Left renal pelvis (tissue), 4 donors: ENCODE measurements around the gene OR2C1. TPM values are rescaled to one million over a fixed set of nuclear protein-coding genes. Genes with fewer than 3 reads are reported as not detected.
A peak's percentile ranks its signal among the peaks of the same experiment; 100 is the strongest.

Experiments
- DNase-seq, 4 donors: peaks; one replicate each; pipeline ENCODE4 v3.0.0-alpha.2; 2013; ENCODE audit warnings: low read depth in 4 of 4, low spot score in 3 of 4
- polyA plus RNA-seq, 4 donors: library from polyadenylated mRNA; unstranded; fragments of 120-200 nt; gene quantifications; one replicate each; pipeline ENCODE4 v1.2.1, GENCODE V29; 2013; ENCODE audit not compliant: insufficient read length in 4 of 4

The OR2C1 gene
- 1 to 10 TPM in 1 of 4 donors, under 1 TPM in 3; 0.31 to 1.0 (median 0.62) TPM for polyA plus RNA-seq

- DNase-seq, result no peak
Measured at GRCh38 chr16:3355589-3355988, at the start of gene OR2C1. TSS of gene OR2C1 (plus strand) at chr16:3355889. CDS start at chr16:3355941, 52 bp downstream.

DNA sequence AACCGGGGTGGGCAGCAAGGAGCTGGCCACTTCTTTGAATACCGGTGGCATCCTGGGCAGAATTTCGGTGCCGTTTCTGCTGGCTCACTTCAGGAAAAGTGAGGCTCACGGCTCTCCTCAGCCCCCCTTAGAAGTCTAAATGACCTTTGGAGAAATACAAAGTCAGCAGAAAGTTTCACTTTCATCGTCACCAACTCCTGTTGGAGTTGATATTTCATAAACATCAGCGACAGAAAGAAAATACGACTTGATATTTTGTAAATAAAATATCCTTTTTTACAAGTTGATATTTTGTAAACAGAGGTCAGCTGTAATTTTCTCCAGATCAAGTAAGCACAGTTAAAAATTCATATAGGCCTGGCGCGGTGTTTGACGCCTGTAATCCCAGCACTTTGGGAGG lies 49.6 kb upstream of the OR2C1 start:
- no peak for DNase-seq

- DNase-seq, result no peak
Measured at GRCh38 chr16:3311496-3311895, 44.2 kb upstream of the OR2C1 start.

- DNase-seq, result no peak
Measured at GRCh38 chr16:3317315-3317999, 38.2 kb upstream of the OR2C1 start.

DNA sequence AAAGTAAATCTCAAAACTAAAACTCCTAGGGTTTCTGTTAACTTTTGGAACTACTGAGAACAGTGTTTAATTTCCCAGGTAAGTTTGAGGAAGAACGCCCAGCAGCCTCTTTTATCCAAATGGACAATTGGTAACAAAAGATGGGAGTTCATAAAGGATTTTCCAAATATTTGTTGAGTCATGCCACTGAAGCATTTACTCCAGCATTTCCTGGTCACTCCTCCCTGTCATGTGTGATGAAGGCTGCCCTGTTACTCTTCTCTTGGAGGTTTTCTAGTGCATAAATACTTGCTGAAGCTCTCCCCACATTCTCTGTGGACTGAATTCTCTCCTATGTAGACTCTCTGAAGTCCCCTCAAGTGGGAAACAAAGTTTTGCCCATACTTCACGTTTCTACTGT lies 33.9 kb upstream of the OR2C1 start:
- no peak for DNase-seq

GRCh38 chr16:3327514-3327913 lies 28.2 kb upstream of the OR2C1 start:
- DNase-seq, result no peak

- no peak for DNase-seq
Measured at GRCh38 chr16:3328104-3328503, 27.6 kb upstream of the OR2C1 start.

- no peak for DNase-seq
Measured at GRCh38 chr16:3328643-3329042, 27.0 kb upstream of the OR2C1 start.

- DNase-seq, result no peak
Measured at GRCh38 chr16:3346041-3346440, 9.6 kb upstream of the OR2C1 start.

GRCh38 chr16:3347586-3347985 lies 8.1 kb upstream of the OR2C1 start:
- DNase-seq, result no peak

GRCh38 chr16:3348547-3349167 lies 7.0 kb upstream of the OR2C1 start:
- DNase-seq, result no peak

DNA sequence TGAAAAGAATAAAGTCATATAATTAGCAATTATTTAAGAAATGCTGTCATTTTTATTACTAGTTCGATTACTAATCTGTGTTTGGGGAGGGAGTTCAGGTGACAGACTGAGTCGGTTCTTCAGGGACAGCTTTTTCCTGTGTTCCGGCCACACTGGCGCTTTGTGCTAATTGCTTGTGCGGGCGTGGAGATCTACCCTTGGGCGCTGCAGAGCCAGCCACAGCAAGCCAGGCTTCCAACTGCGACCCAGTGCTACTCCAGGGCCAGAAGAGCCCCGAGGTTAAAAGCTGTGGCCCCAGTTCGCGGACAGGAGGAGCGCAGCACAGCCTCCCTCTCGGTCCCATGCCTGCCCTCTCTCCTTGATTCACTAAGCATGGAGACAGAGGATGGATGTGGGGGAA lies 6.5 kb upstream of the OR2C1 start:
- no peak for DNase-seq

GRCh38 chr16:3356118-3356517 lies 429 bp downstream of the OR2C1 start:
- no peak for DNase-seq

- no peak for DNase-seq
Measured at GRCh38 chr16:3358871-3359270, 3.2 kb downstream of the OR2C1 start.

DNA sequence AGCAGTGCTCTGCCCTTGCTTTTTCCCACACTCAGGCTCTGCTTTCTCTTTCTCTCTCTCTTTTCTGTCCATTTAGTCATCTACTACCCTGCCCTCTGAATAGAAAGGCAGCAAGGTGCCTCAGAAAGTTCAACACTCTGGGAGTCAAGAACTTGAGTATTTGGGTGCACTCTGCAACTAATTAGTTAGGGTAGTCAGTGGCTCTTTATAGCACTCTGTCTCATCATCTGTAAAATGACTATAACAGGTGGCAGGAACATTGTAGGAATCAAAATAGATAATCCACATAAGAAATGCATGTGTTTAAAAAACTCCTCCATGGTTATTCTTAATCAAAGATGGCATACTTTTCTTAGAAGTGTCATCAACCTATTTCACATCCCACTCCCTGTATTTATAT lies 7.2 kb downstream of the OR2C1 start:
- DNase-seq, result no peak

GRCh38 chr16:3363793-3364192 lies 8.1 kb downstream of the OR2C1 start:
- DNase-seq, result no peak

GRCh38 chr16:3364774-3365427 lies 9.2 kb downstream of the OR2C1 start:
- DNase-seq, result peak; percentile 48 to 79 (median 61)

GRCh38 chr16:3369073-3369472 lies 13.4 kb downstream of the OR2C1 start:
- no peak for DNase-seq

GRCh38 chr16:3375680-3376079 lies 20.0 kb downstream of the OR2C1 start:
- DNase-seq, result no peak

DNA sequence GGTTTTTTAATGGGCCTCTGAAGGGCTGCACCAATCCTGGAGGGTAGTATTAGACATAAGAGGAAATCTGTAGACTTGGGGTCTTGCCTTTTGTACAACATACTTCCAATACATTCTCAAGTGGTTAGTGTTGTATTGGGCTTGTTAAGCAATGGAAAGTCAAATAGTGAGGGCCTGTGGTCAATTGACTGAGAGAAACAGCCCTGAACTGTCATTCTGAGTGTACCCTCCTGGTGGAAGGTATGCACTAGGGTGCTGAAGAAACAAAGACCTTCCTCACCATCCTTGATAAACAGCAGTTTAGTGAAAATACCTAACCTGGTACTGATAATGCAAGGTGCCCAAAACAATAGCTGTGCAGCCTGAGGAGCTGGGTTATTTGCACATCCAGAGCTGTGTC lies 22.2 kb downstream of the OR2C1 start:
- no peak for DNase-seq

DNA sequence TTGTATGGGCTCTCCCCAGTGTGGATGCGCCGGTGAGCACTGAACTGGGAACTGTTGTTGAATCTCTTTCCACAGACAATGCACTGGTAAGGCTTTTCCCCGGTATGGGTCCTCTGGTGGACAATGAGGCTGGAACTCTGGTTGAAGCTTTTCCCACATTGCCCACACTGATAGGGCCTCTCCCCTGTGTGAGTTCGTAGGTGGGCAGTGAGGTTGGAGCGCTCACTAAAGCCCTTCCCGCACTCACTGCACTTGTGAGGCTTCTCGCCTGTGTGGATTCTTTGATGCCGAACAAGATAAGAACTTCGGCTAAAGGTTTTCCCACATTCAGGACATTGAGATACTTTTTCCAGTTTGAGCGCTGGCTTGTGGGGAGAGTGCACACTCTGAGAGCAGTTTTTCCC lies 27.4 kb downstream of the OR2C1 start:
- DNase-seq, result no peak

DNA sequence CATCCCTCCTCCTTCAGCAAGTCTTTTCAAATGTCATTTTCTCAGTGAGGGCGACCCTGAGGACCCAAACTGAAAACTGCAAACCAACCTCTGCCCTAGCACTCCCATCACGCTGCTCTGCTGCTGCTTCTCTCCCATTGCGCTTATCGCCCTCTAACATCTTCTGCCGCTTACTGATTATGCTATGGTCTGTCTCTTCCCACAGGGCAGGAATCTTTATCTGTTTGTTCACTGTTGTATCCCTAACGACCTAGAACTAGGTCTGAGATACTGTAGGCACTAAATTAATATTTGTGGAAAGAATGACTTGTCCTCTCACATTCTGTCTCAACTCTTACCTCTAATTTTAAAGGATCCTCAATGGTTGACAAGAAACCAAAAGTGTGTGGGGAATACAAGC lies 32.6 kb downstream of the OR2C1 start:
- no peak for DNase-seq
